Stimulated activated CD8-positive, alpha-beta memory T cell treated with anti-CD3 and anti-CD28 coated beads, Interleukin-12 subunit alpha, Interleukin-12 subunit beta, amount 100 ng/mL, for 24 hours (primary cell): ENCODE results near the gene MAIP1.

Experiments
- DNase-seq: peaks from one replicate; pipeline ENCODE4 v3.0.0-alpha.2; 2020; ENCODE audit errors: extremely low read depth

Gene MAIP1

DNA sequence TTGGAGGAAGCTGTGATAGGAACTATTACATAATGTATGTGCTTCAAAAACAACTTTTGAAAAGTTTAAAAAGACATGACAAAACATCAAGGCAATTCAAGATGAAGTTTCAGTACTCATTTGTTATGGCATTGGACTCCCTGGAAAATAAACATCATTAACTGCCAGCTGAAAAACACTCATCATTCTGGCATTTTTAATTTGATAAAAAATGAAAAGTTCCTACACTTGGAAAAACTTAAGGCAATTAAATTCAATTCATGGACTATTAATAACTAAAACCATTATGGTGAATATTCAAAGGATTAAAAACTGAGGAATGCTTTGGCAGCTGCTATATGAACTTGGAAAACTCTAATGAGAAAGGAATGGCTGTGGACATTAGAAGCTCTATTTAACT lies 8.5 kb upstream of the MAIP1 start:
- no peak for DNase-seq

- DNase-seq: no peak
Measured at GRCh38 chr2:199950396-199950795, 5.0 kb upstream of the MAIP1 start.

- DNase-seq: no peak
Measured at GRCh38 chr2:199951023-199951422, 4.4 kb upstream of the MAIP1 start.

DNA sequence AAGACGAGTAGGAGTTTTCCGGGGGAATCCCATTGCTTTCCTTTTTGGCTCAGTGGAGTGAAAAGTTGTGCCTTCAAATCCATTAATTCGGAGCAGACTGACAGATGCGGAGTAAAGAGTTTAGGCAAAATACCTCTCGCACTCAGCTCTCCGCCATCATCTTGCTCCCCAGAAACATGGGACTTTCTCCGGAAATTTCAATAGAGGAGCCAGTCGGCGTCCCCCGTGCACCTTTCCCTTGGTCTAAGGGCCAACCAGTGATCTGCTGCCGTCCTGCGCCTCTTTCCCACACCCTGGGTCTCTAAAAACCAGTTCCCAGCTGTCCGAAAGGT lies 409 bp upstream of the MAIP1 start:
- no peak for DNase-seq

DNA sequence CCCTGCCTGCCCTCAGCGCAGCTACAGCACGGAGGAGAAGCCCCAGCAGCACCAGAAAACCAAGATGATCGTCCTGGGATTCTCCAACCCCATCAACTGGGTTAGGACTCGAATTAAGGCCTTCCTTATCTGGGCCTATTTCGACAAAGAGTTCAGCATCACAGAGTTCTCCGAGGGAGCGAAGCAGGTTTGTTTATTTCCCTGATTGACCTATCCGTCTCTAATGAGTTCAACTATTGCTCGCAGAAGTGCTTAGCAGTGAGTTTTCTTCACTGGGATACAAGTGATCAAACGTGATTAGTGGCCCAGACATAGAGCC lies 639 bp downstream of the MAIP1 start:
- DNase-seq: no peak

DNA sequence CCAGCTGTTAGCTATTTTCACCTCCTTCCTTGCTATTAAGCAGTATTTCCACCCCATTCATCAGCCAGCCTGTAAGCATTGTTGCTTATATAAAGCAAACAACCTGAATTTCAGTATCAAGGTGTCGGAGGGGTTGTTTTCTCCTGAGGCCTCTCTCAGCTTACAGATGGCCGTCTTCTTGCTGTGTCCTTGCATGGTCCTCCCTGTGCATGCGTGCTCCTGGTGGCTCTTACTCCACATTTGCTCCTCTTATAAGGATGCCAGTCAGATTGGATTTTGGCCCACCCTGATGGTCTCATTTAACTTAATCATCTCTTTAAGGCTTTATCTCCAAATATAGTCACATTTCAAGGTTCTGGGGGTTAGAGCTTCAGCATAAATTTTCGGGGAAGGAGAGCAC lies 2.6 kb downstream of the MAIP1 start:
- DNase-seq: no peak

DNA sequence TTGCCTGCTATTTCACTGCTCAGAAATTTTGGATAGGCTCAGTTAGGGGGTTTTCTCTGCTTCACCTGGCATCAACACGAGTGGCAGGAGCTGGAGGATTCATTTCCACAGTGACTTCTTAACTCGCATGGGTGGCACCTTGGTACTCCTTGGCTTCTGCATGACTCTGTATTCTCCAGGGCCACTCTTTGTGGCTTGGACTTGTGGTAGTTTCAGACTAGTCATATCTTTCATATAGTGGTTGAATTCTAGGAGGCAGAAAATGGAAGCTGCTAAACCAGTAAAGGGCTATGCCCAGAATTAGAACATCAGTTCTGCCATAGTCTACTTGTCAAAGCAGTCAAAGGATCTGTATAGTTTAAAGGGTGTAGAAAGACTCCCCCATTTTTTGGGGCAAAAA lies 6.8 kb downstream of the MAIP1 start:
- no peak for DNase-seq

DNA sequence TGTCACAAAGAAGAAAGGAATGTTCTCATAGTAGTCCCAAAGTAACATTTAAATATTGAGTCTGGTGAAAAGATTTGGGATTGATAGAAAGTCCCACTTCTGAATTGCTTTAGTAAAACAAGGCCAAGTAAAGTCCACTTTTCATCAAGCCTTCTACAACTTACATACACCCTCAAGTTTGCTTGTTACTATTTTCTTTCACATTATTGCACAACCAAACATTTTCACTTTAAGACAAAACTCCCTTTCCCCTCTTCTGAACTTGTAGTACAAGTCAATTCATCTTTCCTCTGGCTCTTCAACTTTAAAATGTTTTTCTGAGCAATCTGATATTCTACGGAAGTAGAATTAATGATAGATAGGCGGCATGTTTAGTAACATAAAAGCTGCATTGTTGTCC lies 11.0 kb downstream of the MAIP1 start:
- DNase-seq: no peak

DNA sequence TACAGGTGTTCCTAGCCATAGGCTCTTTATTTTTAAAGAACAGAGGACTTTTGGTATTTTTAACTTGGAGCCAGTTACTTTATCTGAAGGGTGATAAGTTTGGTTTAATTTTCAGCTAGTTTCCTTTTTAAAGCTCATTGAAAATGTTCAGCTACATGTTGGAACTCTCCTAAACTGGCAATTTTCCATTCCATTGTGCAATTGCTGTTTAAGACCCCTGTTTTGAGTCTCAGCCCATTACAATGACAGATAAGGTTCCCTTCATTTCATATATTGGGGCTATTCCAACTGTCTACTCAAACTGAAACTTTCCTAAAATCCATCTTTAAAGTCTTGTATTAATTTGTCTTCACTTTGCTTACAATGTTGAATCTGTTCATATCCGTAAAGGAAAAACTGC lies 11.6 kb downstream of the MAIP1 start:
- no peak for DNase-seq

DNA sequence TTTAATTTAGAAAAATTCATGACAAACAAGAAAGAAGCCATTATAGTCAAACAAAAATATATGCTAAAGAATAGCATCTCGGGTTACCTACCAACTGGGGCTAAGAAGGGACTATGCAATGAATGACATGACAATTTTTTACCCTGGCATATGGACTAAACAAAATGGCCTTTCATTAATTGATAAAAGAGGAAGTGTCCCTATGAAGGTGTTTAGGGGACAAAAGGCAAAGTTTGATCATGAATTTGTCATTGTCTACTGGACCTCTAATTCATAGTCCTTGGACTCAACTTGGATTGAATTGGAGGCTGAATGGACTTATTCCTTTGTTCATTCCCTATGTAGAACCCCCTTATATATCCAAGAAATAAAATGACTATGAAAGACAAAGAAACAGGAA lies 12.7 kb downstream of the MAIP1 start:
- DNase-seq: no peak

DNA sequence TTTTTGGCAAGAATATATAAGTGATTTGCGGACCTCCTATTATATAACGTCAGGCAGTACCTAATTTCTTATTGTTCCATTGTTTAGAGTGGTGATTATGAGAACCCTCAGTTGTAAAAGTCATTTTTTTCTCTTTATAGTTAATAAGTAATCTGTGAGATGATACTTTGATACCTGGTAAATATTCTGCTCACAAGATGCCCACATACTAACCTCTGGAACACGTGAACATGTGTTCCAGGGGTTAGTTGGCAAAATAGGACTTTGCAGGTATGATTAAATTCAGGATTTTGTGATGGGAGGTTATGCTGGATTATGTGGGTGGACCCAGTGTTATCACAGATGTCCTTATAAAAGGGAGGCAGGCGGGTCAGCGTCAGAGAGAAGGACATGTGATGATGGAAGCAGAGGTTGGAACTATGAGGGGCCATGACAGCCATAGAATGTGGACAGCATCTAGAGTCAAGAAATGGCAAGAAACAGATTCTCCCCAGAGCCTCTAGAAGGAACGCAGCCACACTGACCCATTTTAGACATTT lies 16.8 kb downstream of the MAIP1 start:
- no peak for DNase-seq

DNA sequence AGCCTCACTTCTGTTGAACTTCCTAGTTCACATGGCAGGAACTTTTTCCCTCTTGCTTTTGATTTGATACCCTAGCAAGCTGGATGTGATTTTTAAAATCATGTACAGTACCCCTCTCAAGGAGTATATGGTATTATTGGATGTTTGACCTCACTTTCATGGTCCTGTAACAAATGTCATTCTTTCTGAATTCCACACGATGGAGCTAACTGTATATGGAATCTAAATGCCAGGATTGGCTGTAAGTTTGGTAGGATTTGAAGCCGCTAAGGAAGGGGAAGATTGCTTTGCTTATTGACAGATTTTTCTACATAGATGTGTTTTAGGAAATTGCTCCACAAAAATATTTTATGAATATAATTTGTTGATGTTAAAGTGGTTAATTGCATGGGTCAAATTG lies 18.3 kb downstream of the MAIP1 start:
- DNase-seq: no peak

- no peak for DNase-seq
Measured at GRCh38 chr2:199975273-199975895, 20.0 kb downstream of the MAIP1 start.

GRCh38 chr2:199977984-199978415 lies 22.6 kb downstream of the MAIP1 start:
- no peak for DNase-seq

- DNase-seq: no peak
Measured at GRCh38 chr2:199979398-199979797, 24.0 kb downstream of the MAIP1 start.

DNA sequence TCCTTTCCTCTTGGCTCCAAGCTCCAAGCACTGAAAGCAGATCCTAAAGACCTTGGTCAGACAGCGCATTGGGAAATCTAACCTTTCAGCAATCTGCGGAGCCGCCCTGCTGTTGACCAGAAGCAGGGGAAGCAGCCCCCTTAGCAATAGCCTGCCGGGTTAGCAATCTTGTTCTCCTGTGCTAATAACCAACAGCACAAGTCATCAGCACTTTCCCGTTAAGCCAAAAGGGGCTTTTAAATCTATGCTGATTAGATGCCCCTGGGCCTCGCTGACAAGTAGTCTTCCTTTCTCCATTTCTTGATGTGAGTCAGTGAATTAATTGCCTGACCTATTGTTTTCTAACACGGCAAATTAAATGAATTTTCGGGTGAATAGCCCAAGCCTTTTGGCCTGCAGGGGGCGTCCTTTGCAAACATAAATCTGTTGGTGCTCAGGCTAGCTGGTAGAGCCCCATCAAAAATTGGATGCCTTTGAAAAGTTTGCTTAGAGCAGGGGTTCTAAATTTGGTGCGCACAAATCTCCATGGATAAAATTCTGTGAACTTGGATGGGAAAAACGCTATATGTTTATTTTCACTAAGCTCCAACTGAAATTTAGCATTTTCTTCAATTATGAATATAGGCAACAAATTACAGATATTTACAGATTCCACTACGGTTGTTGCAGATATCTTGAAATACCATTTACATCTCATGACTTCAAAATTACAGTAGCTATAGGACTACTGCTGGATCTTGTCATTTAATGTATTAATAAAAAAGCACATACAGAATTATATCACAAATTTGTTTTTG lies 24.6 kb downstream of the MAIP1 start:
- peak; percentile 64 for DNase-seq

DNA sequence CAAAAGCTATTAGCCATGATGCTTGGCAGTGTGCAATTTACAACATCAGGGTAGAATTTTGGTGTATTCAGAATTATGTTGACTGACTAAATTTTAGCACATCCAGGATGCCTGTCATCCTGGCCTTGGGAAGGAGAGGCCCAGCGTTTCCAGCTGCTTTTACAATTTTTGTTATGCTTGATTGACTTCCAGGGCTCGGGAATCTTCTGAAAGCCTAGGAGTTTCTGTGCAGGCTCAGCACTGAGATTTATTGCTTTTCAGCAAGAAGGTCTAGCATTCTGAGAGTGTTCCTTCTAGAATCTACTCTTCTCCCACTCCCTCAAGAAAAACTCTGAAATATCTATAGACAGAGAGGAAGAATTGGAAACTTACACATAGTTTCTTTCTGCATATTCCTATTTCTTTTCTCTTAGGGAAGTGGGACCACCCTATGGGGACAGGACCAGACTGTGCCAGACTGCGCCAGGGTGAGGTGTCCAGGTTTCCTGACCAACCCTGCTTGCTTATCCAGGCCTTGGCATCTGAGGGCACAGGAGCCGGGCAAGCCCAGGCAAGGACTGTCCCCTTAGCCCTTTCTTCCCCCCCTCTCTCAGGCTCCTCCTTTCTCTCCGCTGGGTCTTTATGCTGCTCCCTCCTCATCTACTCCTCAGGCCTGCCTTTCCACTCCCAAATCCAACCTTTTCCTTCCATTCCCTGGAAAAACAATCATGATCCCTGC lies 26.9 kb downstream of the MAIP1 start:
- DNase-seq: no peak

- no peak for DNase-seq
Measured at GRCh38 chr2:199983534-199983933, 28.2 kb downstream of the MAIP1 start.

GRCh38 chr2:199984159-199984558 lies 28.8 kb downstream of the MAIP1 start:
- no peak for DNase-seq

DNA sequence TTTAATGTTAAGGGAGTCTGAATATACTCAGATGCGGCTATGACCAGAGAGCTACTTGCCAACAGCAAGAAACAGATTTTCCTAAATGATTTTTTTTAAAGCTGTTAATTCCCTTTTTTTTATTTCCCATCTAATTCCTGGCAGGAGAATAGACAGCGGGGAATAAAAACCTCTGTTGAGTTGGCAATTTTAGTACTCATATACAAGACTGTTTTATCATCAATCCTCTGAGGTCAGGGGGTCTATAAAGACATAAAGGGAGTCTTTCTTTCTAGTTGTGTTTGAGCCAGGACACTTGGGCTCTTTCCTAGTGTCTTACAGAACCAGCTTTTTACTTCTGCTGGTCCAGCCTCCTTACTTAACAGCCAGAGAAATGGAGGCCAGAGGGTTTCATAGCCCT lies 29.4 kb downstream of the MAIP1 start:
- no peak for DNase-seq

DNA sequence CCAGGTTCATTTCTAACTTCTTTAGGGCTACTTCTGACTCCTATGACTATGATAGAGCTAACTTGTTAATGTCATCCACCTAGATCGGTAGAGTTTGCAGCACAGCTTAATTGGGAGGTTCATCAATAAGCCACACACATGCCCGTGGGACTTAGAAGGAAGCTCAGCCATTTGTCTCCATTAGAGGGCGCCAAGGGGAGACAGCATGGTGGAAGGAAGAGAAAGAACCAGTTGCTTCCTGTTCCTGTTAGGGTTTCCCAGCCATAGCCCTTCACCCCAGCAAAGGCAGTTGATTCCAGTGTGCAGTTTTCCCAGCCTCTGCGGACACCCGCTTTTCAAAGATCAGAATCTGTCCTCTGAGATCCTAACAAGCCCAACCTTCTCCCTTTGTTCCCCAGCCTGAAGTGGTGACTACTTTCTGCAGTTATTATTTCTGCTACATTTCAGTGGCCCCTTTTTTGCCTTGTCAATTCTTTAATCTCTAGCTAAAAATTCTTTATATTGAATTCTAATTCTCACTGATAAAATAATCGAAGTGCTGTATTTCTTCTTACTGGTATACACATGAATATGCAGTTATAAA lies 30.3 kb downstream of the MAIP1 start:
- DNase-seq: no peak

- no peak for DNase-seq
Measured at GRCh38 chr2:199987586-199987985, 32.2 kb downstream of the MAIP1 start.

DNA sequence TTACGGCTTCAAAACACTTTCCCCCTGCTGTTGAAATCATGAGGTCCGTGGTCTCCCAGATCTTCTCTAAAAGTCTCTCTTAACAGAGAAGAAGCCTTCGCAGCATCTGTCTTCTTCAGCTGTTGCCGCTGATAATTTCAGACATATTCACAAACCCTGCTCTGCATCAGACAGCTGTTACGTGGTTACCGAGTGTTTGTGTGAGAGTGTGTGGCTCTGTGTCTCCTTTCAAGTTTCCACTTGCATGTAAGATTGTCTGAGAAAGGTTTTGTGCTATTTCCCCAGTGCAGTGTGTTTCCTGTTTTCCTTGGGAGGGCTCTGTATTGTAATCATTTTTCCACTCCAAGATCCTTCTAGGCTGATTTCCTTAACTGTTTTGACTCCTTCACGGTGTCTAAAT lies 32.8 kb downstream of the MAIP1 start:
- no peak for DNase-seq
